ENCODE data around the gene C2CD4C.

The C2CD4C gene

GRCh38 chr19:379796-380195, 29.2 kb downstream of the C2CD4C start:
- DNase-seq, result no peak

GRCh38 chr19:378706-379105, 30.2 kb downstream of the C2CD4C start:
- DNase-seq, result no peak

- DNase-seq, result no peak
These were observed 31.0 kb downstream of the C2CD4C start for GRCh38 chr19:377801-378581.

- no peak for DNase-seq
These were observed 32.9 kb downstream of the C2CD4C start for GRCh38 chr19:376111-376470.

GRCh38 chr19:375395-376110, 33.4 kb downstream of the C2CD4C start:
- DNase-seq, result no peak

- DNase-seq, result no peak
These were observed 34.1 kb downstream of the C2CD4C start for GRCh38 chr19:374886-375235.

- no peak for DNase-seq
These were observed 34.6 kb downstream of the C2CD4C start for GRCh38 chr19:374183-374885.

GRCh38 chr19:373391-374182, 35.4 kb downstream of the C2CD4C start:
- DNase-seq, result no peak

GRCh38 chr19:372306-372890, 36.5 kb downstream of the C2CD4C start:
- DNase-seq, result no peak

GRCh38 chr19:371501-372168, 37.3 kb downstream of the C2CD4C start:
- no peak for DNase-seq

GRCh38 chr19:370641-371330, 38.2 kb downstream of the C2CD4C start:
- DNase-seq, result no peak

- no peak for DNase-seq
These were observed 39.1 kb downstream of the C2CD4C start for GRCh38 chr19:369876-370275.

GRCh38 chr19:369256-369655, 39.7 kb downstream of the C2CD4C start:
- no peak for DNase-seq

GRCh38 chr19:368630-369024, 40.3 kb downstream of the C2CD4C start:
- no peak for DNase-seq

GRCh38 chr19:367963-368629, 40.9 kb downstream of the C2CD4C start:
- DNase-seq, result peak; percentile 8

- DNase-seq, result no peak
These were observed 41.4 kb downstream of the C2CD4C start for GRCh38 chr19:367561-367960.

- no peak for DNase-seq
These were observed 42.0 kb downstream of the C2CD4C start for GRCh38 chr19:366951-367350.

GRCh38 chr19:366205-366783, 42.7 kb downstream of the C2CD4C start:
- no peak for DNase-seq

- DNase-seq, result no peak
These were observed 44.3 kb downstream of the C2CD4C start for GRCh38 chr19:364496-365287.

- no peak for DNase-seq
These were observed 46.3 kb downstream of the C2CD4C start for GRCh38 chr19:362683-363082.
